Activated T-helper 17 cell treated with anti-CD3 and anti-CD28 coated beads, Interleukin-2, amount 50 U/mL, for 72 hours (primary cell): ENCODE results near the gene GRK7. TPM values are rescaled to one million over a fixed set of nuclear protein-coding genes. Genes with fewer than 3 reads are reported as not detected.
"Not testable (repeated sequence)": the region's sequence is repeated elsewhere in the genome, so short reads cannot be mapped to it uniquely, and the experiment has no call there.

ENCODE experiments used
- ATAC-seq: fragments of 150-1000 bp; cut with Tn5 transposase; replicated peaks from 2 replicates; pipeline ENCODE4 v1.10.0; 2021; ENCODE audit warnings: mild to moderate bottlenecking, moderate library complexity
- H3K27ac Mint-ChIP-seq: one replicate; pipeline ENCODE4 v1.8.0; 2022; ENCODE audit warnings: mixed read lengths
- H3K27me3 Mint-ChIP-seq: one replicate; pipeline ENCODE4 v1.8.0; 2022; ENCODE audit warnings: mixed read lengths
- H3K36me3 Mint-ChIP-seq: one replicate; pipeline ENCODE4 v1.8.0; 2022; ENCODE audit warnings: low read depth, mild to moderate bottlenecking, mixed read lengths
- H3K4me1 Mint-ChIP-seq: one replicate; pipeline ENCODE4 v1.8.0; 2022; ENCODE audit warnings: mixed read lengths
- H3K4me3 Mint-ChIP-seq: one replicate; pipeline ENCODE4 v1.8.0; 2022; ENCODE audit warnings: mild to moderate bottlenecking, mixed read lengths
- H3K9me3 Mint-ChIP-seq: one replicate; pipeline ENCODE4 v1.8.0; 2022; ENCODE audit warnings: mixed read lengths
- total RNA-seq, 2 donors: library from RNA; stranded (reverse); gene quantifications; one replicate each; pipeline ENCODE4 v1.2.3, GENCODE V29; 2022

Gene GRK7
- total RNA-seq, 2 donors from 2014 or later, result 0.09 TPM; not detected in 1

- H3K27ac Mint-ChIP-seq, result peak overlapping the region; percentile 93
- no peaks in the 10 kb centered on the region for H3K9me3 Mint-ChIP-seq
- ATAC-seq, result no peak
- H3K4me3 Mint-ChIP-seq, result peak overlapping the region; percentile 92
- no peaks in the 10 kb centered on the region for H3K36me3 Mint-ChIP-seq
- peaks cover 33% of the 10 kb centered on the region for H3K4me1 Mint-ChIP-seq
- no peaks in the 10 kb centered on the region for H3K27me3 Mint-ChIP-seq
Observed at GRCh38 chr3:141795741-141796080, 32.5 kb downstream of the GRK7 start.

DNA sequence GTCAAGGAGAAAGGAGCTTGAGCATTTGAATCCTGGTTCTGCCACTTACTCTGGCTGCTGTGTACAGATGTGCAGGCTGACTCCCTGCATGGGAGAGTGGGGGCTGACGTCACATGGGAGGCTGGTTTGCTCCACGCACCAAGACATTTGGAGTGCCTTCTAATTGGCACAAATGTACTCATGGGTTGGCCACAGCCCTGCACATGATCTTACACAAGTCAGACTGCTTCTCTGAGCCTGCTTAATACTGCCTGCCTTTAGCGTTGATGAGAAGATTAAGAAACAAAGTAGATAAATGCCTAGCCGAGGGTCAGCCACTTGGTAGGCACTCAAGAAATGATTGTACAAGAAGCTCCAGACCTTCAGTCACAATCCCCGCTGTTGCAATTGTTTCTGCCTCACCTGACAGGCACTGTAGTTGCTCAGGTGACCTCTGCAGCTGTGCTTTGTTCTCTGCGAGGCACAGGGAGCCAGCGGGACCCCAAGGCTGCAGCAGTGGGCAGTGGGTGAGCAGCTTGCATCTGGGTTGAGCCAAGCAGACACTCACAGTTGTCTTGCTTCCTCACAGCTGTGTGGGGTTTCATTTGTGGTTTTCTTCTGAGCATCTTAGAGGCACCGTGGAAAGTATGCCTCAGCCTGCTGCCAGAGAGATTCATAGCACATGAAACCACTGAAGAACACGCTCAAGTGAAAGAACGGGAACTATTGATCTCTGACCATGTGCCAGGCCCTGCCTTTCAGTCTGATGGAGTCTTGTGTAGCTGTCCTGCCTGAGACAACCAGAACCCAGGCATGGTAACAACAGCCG, 33.1 kb downstream of the GRK7 start:
- H3K4me1 Mint-ChIP-seq, result peaks cover 33% of the 10 kb centered on the region
- H3K27me3 Mint-ChIP-seq, result no peaks in the 10 kb centered on the region
- peak overlapping the region; percentile 92 for H3K4me3 Mint-ChIP-seq
- ATAC-seq, result peak; percentile 92
- H3K36me3 Mint-ChIP-seq, result no peaks in the 10 kb centered on the region
- no peaks in the 10 kb centered on the region for H3K9me3 Mint-ChIP-seq
- peak overlapping the region; percentile 93 for H3K27ac Mint-ChIP-seq

GRCh38 chr3:141796889-141797781, 33.9 kb downstream of the GRK7 start:
- Mint-ChIP-seq H3K9me3 (no peaks in the 10 kb centered on the region), H3K27ac (peak overlapping the region; percentile 93), H3K4me1 (peaks cover 33% of the 10 kb centered on the region), H3K36me3 (no peaks in the 10 kb centered on the region), H3K4me3 (peak overlapping the region; percentile 92), H3K27me3 (no peaks in the 10 kb centered on the region)
- ATAC-seq, result peak; percentile 57

DNA sequence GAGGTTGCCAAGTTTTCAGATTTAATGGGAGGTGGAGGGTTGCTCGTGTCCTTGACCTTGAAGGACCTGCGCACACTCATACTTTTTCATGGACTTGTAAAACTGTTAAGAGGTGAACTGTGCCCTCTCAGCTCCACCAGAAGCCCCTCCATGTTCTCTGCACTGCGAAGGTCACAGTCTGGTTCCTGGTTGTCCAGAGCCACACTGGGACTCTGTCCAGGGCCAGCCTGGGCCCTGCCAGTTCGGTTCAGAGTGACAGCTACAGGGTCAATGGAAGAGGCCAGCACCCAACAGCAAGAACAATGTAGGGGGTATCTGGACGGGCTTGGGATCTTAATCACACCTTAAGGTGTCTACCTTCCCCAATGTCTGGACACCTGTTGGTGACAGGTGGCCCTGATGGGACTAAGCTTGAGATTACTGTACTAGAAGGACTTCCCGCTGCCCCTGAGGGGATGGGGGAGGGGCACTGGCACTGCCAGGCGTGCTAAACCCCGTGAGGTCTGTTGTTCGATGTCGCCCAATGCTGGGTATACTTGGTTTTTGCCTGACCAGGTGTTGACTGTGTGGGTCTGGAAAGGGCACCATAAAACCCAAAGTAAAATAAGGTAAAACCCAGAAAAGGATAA, 34.7 kb downstream of the GRK7 start:
- H3K9me3 Mint-ChIP-seq, result no peaks in the 10 kb centered on the region
- peak overlapping the region; percentile 93 for H3K27ac Mint-ChIP-seq
- peaks cover 33% of the 10 kb centered on the region for H3K4me1 Mint-ChIP-seq
- H3K27me3 Mint-ChIP-seq, result no peaks in the 10 kb centered on the region
- no peaks in the 10 kb centered on the region for H3K36me3 Mint-ChIP-seq
- H3K4me3 Mint-ChIP-seq, result peak overlapping the region; percentile 92
- ATAC-seq, result no peak

DNA sequence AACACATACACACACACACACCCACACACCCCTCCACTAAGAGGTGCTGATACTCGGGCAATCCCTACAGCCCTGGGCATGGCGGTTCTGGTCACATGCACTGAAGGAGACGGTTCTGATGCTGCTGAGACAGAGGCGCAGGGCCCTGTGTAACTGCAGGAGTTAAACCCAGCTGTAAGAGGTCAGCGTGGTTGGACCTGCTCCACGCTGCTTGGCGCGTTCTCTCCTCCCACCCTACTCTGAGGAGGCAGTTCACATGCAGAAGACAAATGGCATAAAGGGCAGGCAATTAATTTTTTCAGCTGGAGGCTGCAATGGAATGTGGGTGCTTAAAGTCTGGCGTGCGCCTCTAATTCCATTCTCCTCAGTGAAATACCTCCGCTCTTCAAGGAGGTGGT, 35.2 kb downstream of the GRK7 start:
- H3K36me3 Mint-ChIP-seq, result no peaks in the 10 kb centered on the region
- H3K27me3 Mint-ChIP-seq, result no peaks in the 10 kb centered on the region
- H3K4me1 Mint-ChIP-seq, result peaks cover 33% of the 10 kb centered on the region
- peak overlapping the region; percentile 92 for H3K4me3 Mint-ChIP-seq
- no peaks in the 10 kb centered on the region for H3K9me3 Mint-ChIP-seq
- ATAC-seq, result no peak
- no peak overlapping the region for H3K27ac Mint-ChIP-seq

DNA sequence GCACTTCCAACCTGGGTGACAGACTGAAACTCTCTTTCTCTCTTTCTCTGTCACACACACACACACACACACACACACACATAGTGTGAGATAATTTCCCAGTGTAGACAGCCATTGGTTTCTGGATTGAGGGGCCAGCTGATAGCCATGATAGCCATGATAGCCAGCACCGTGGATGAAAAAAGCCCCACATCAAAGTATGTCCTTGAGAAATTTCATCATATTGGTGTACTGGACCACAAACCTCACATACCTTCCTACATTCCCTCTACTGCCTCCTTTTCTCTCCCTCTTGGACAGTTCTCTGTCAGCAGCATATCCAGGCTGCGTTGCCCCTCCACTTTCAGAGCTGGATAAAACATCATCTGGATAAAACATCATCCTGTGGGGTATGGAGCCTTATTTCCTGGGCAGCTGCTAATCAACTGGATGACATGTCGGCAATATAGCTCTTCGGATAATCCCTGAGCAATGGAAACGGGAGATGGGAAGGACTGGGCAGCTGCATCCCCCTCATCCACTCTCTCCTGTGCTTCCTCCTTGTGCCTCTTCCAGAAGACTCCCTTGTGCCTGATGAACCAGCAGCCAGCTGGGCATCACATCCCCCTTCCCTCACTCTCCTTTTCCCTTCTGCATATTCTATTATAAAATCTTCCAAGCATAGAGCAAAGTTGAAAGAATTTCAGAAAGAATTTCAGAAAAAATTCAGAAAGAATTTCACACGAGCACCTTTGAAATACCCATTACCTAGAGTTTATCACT, 39.3 kb downstream of the GRK7 start:
- H3K4me3 Mint-ChIP-seq, result no peak overlapping the region
- H3K27ac Mint-ChIP-seq, result no peak overlapping the region
- H3K4me1 Mint-ChIP-seq, result peaks cover 5% of the 10 kb centered on the region
- H3K36me3 Mint-ChIP-seq, result no peaks in the 10 kb centered on the region
- H3K27me3 Mint-ChIP-seq, result no peaks in the 10 kb centered on the region
- no peaks in the 10 kb centered on the region for H3K9me3 Mint-ChIP-seq
- ATAC-seq, result no peak

GRCh38 chr3:141803538-141803937, 40.3 kb downstream of the GRK7 start:
- not testable (repeated sequence) for H3K36me3 Mint-ChIP-seq, H3K9me3 Mint-ChIP-seq, H3K27ac Mint-ChIP-seq, H3K27me3 Mint-ChIP-seq, H3K4me3 Mint-ChIP-seq, H3K4me1 Mint-ChIP-seq, ATAC-seq

GRCh38 chr3:141804447-141804777, 41.2 kb downstream of the GRK7 start:
- Mint-ChIP-seq H3K36me3 (no peaks in the 10 kb centered on the region), H3K9me3 (no peaks in the 10 kb centered on the region), H3K4me1 (no peaks in the 10 kb centered on the region), H3K27me3 (no peaks in the 10 kb centered on the region), H3K4me3 (no peak overlapping the region), H3K27ac (no peak overlapping the region)
- ATAC-seq, result no peak

- no peaks in the 10 kb centered on the region for H3K27me3 Mint-ChIP-seq
- H3K27ac Mint-ChIP-seq, result no peak overlapping the region
- H3K9me3 Mint-ChIP-seq, result no peaks in the 10 kb centered on the region
- no peak overlapping the region for H3K4me3 Mint-ChIP-seq
- H3K4me1 Mint-ChIP-seq, result no peaks in the 10 kb centered on the region
- no peak for ATAC-seq
- no peaks in the 10 kb centered on the region for H3K36me3 Mint-ChIP-seq
Observed at GRCh38 chr3:141804778-141805639, 41.8 kb downstream of the GRK7 start.

GRCh38 chr3:141807277-141808033, 44.2 kb downstream of the GRK7 start:
- Mint-ChIP-seq H3K9me3 (no peaks in the 10 kb centered on the region), H3K36me3 (no peaks in the 10 kb centered on the region), H3K4me3 (no peak overlapping the region), H3K4me1 (no peaks in the 10 kb centered on the region), H3K27ac (no peak overlapping the region), H3K27me3 (no peaks in the 10 kb centered on the region)
- no peak for ATAC-seq

GRCh38 chr3:141808586-141808985, 45.4 kb downstream of the GRK7 start:
- Mint-ChIP-seq H3K27me3 (no peaks in the 10 kb centered on the region), H3K27ac (no peak overlapping the region), H3K4me3 (no peak overlapping the region), H3K9me3 (no peaks in the 10 kb centered on the region), H3K4me1 (no peaks in the 10 kb centered on the region), H3K36me3 (no peaks in the 10 kb centered on the region)
- no peak for ATAC-seq

DNA sequence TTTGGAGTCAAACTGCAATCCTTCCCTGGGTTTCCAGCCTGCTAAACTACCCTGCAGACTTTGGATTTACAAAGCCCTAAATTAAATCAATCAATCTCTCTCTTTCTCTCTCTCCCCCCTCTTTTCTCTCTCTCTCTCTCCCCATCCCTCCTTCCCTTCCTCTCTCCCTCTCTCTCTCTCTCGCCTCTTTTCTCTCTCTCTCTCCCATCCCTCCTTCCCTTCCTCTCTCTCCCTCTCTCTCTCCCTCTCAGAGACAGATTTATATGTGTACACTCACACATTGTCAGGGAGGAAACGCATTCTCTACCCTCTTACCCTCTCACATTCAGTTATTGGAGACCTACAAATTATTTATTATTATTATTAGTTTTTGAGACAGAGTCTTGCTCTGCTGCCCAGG, 47.0 kb downstream of the GRK7 start:
- no peak overlapping the region for H3K4me3 Mint-ChIP-seq
- H3K27ac Mint-ChIP-seq, result no peak overlapping the region
- no peak for ATAC-seq
- no peaks in the 10 kb centered on the region for H3K27me3 Mint-ChIP-seq
- H3K4me1 Mint-ChIP-seq, result no peaks in the 10 kb centered on the region
- no peaks in the 10 kb centered on the region for H3K36me3 Mint-ChIP-seq
- no peaks in the 10 kb centered on the region for H3K9me3 Mint-ChIP-seq

DNA sequence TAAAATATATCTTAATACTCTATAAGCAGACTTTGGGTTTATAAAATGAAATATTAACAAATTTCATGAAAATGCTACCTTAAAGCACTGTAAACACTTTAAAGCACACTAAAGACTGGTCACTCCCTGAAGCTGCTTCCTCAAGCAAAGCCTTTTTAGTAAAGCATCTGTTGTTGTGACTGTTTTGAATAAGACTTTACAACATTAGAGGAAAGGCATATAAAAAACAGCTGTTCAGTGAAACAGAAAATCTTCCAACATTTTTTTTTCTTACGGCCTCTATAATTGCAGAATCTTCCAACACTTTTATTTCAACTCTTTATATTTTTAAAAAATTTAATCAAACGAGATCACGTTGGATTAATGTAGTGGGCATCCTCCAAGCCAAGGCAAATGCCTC, 48.1 kb downstream of the GRK7 start:
- no peaks in the 10 kb centered on the region for H3K36me3 Mint-ChIP-seq
- H3K4me1 Mint-ChIP-seq, result no peaks in the 10 kb centered on the region
- no peak overlapping the region for H3K4me3 Mint-ChIP-seq
- peaks cover 3% of the 10 kb centered on the region for H3K9me3 Mint-ChIP-seq
- H3K27ac Mint-ChIP-seq, result no peak overlapping the region
- no peak for ATAC-seq
- peaks cover 5% of the 10 kb centered on the region for H3K27me3 Mint-ChIP-seq
